Tibial nerve (tissue), 4 donors: Measurements from ENCODE around the gene PDE4A. TPM values are rescaled to one million over a fixed set of nuclear protein-coding genes. Genes with fewer than 3 reads are reported as not detected.
A peak's percentile ranks its signal among the peaks of the same experiment; 100 is the strongest.

ENCODE experiments used
- DNase-seq, 2 donors: peaks; one replicate each; pipeline ENCODE4 v3.0.0-alpha.2; 2019; ENCODE audit warnings: low spot score in 2 of 2
- H3K27ac ChIP-seq, 4 donors: fragments of 200-600 bp; sonication (generic) in 3 of 4; one replicate each; pipeline ENCODE4 v1.5.1; 2017 to 2019; ENCODE audit warnings: mild to moderate bottlenecking in 1 of 4
- H3K27me3 ChIP-seq, 2 donors: fragments of 200-600 bp; sonication (generic) in 1 of 2; one replicate each; pipeline versions ENCODE4 v1.5.1 to v1.6.0; 2017 to 2019
- H3K36me3 ChIP-seq, 3 donors: fragments of 200-600 bp; sonication (generic); one replicate each; pipeline ENCODE4 v1.5.1; 2018 to 2019
- H3K4me1 ChIP-seq, 4 donors: fragments of 200-600 bp; sonication (generic) in 3 of 4; one replicate each; pipeline ENCODE4 v1.5.1; 2017 to 2019
- H3K4me3 ChIP-seq, 4 donors: fragments of 200-600 bp; sonication (generic) in 3 of 4; one replicate each; pipeline ENCODE4 v1.5.1; 2017 to 2019; ENCODE audit warnings: mild to moderate bottlenecking in 1 of 4, moderate library complexity in 1 of 4
- H3K9me3 ChIP-seq, 4 donors: fragments of 200-600 bp; sonication (generic) in 3 of 4; one replicate each; pipeline ENCODE4 v1.5.1; 2017 to 2019
- EP300 ChIP-seq, 2 donors: sonication (generic); formaldehyde crosslinking; IDR thresholded peaks; one replicate each; pipeline ENCODE4 v1.6.1; 2017; ENCODE audit warnings: antibody characterized with exemption in 2 of 2, mild to moderate bottlenecking in 1 of 2
- POLR2A ChIP-seq, 2 donors: fragments of 450-650 bp; IDR thresholded peaks; one replicate each; pipeline ENCODE4 v1.6.1; 2017; ENCODE audit warnings: antibody characterized with exemption in 2 of 2, mild to moderate bottlenecking in 2 of 2, moderate library complexity in 2 of 2
- WGBS, 2 donors: methylation state at CpG; one replicate each; pipeline ENCODE4 v1.1.5; 2018; 5-methylcytosine and 5-hydroxymethylcytosine counted together
- total RNA-seq, 4 donors: library from RNA; depleted of rRNA; stranded (reverse); fragments of >200 nt; gene quantifications; one replicate each; pipeline ENCODE4 v1.1.0, GENCODE V29; 2016
- TF ChIP-seq, protein P1 (sequence below), 5 experiments: fragments of 200-600 bp in 3 of 5; fragments of 450-650 bp in 2 of 5; sonication (generic) in 3 of 5; IDR thresholded peaks; one replicate each; pipeline ENCODE4 v1.5.1; 2016 to 2019; ENCODE audit warnings: antibody characterized with exemption in 5 of 5, mild to moderate bottlenecking in 3 of 5, moderate library complexity in 2 of 5

The PDE4A gene
- total RNA-seq, 4 donors from 2014 or later = 8.7 to 12.7 (median 10.0) TPM

DNA sequence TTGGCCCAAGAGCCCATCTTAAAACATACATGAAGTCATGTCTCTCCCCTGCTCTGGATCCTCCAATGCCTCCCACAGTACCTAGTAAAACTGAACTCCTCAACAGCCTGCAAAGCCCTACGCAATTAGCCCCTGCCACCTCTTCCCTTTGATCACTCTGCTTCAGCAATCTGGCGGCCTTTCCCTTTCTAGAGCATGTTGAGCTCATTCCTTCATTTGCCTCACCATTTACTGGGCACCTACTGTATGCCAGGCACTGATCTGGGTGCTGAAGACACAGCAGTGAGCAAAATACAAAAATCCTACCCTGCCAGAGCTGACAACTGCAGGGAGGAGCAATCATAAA lies 79.9 kb downstream of the PDE4A start:
- DNase-seq = no peak
- Histone ChIP-seq H3K4me1 (peaks cover 0 to 55% (median 6%) of the 10 kb centered on the region in 4 donors), H3K36me3 (peaks cover 0 to 51% (median 0%) of the 10 kb centered on the region in 3 donors), H3K27me3 (no peaks in the 10 kb centered on the region), H3K4me3 (no peak overlapping the region), H3K9me3 (no peaks in the 10 kb centered on the region), H3K27ac (peak overlapping the region in 1 of 4 donors; percentile 31)
- TF ChIP-seq EP300 (IDR thresholded peaks at IDR 0.05) (no peak), POLR2A (IDR thresholded peaks at IDR 0.05) (no peak)
- TF ChIP-seq, protein P1, sequence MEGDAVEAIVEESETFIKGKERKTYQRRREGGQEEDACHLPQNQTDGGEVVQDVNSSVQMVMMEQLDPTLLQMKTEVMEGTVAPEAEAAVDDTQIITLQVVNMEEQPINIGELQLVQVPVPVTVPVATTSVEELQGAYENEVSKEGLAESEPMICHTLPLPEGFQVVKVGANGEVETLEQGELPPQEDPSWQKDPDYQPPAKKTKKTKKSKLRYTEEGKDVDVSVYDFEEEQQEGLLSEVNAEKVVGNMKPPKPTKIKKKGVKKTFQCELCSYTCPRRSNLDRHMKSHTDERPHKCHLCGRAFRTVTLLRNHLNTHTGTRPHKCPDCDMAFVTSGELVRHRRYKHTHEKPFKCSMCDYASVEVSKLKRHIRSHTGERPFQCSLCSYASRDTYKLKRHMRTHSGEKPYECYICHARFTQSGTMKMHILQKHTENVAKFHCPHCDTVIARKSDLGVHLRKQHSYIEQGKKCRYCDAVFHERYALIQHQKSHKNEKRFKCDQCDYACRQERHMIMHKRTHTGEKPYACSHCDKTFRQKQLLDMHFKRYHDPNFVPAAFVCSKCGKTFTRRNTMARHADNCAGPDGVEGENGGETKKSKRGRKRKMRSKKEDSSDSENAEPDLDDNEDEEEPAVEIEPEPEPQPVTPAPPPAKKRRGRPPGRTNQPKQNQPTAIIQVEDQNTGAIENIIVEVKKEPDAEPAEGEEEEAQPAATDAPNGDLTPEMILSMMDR (IDR thresholded peaks at IDR 0.05) = no peak
- 95 to 97% methylated on average over 2 of the region's 2 CpGs for WGBS, 2 donors

GRCh38 chr19:10501971-10502523 lies 81.7 kb downstream of the PDE4A start:
- H3K4me3 ChIP-seq = peak overlapping the region; percentile 82 to 100 (median 100)
- peaks cover 0 to 32% (median 0%) of the 10 kb centered on the region in 3 donors for H3K36me3 ChIP-seq
- peak overlapping the region; percentile 95 to 100 (median 98) for H3K27ac ChIP-seq
- no peaks in the 10 kb centered on the region for H3K27me3 ChIP-seq
- H3K9me3 ChIP-seq = no peaks in the 10 kb centered on the region
- DNase-seq = peak; percentile 53 to 55
- WGBS, 2 donors = 1 to 2% methylated on average over 30 to 35 of the region's 35 CpGs
- TF ChIP-seq EP300 (IDR thresholded peaks at IDR 0.05) (peak in 1 of 2 donors; percentile 40), POLR2A (IDR thresholded peaks at IDR 0.05) (no peak)
- H3K4me1 ChIP-seq = peaks cover 0 to 58% (median 6%) of the 10 kb centered on the region in 4 donors

GRCh38 chr19:10502524-10503001 lies 82.2 kb downstream of the PDE4A start:
- Histone ChIP-seq H3K36me3 (peaks cover 0 to 27% (median 0%) of the 10 kb centered on the region in 3 donors), H3K27me3 (no peaks in the 10 kb centered on the region), H3K9me3 (no peaks in the 10 kb centered on the region), H3K4me1 (peaks cover 0 to 53% (median 6%) of the 10 kb centered on the region in 4 donors), H3K4me3 (peak overlapping the region; percentile 82 to 100 (median 100)), H3K27ac (peak overlapping the region; percentile 95 to 100 (median 98))
- TF ChIP-seq, protein P1 (IDR thresholded peaks at IDR 0.05) = peak in 1 of 5 experiments; percentile 55
- TF ChIP-seq EP300 (IDR thresholded peaks at IDR 0.05) (peak in 1 of 2 donors; percentile 80), POLR2A (IDR thresholded peaks at IDR 0.05) (peak; percentile 22 to 65)
- DNase-seq = peak; percentile 88 to 90
- WGBS, 2 donors = 0% methylated on average over 1 to 64 of the region's 65 CpGs

DNA sequence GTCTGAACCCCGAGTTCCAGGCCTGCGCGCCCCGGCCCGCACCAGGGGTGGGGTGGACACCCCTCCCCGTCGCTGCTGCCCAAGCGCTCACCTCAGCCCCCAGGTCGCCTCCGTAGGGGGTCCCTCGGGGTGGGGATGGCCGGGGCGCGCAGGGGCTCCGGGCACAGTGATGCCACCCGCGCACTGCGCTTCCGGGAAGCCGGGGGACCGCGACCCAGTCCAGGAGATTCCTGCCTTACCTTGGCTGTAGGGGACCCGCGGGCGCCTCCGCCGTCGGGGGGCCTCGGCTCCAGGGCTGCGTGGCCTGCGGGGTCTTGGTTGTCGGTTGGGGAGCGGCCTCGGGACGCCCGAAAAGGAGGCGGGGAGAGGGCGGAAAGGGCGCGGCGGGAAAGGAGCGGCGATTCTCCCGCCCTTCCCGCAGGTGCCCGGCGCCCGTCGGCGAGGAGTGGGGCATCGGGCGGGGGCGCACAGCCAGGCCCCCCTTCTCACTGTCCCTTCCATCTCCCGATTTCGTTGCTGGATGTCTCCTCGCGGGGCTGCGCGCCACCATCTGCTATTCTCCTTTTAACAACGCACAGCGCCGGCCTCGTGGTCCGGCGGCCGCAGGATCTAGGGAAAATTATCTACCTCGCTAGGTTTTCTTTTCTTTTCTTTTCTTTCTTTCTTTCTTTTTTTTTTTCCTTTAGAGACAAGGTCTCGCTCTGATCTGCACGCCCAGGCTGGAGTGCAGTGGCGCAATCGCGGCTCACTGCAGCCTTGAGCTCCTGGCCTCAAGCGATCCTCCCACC lies 82.9 kb downstream of the PDE4A start, which contains the start of gene KEAP1:
KEAP1 (minus strand) TSS at position 355 of the 788 bp plus-strand sequence. CDS start 3,323 bp downstream, outside the sequence.
- TF ChIP-seq, protein P1 (IDR thresholded peaks at IDR 0.05) = no peak
- TF ChIP-seq EP300 (IDR thresholded peaks at IDR 0.05) (no peak), POLR2A (IDR thresholded peaks at IDR 0.05) (no peak)
- Histone ChIP-seq H3K4me1 (peaks cover 0 to 47% (median 6%) of the 10 kb centered on the region in 4 donors), H3K27me3 (no peaks in the 10 kb centered on the region), H3K27ac (peak within 1 kb of the TSS; percentile 95 to 100 (median 98)), H3K4me3 (peak within 1 kb of the TSS; percentile 82 to 100 (median 100)), H3K36me3 (peaks cover 0 to 21% (median 0%) of the 10 kb centered on the region in 3 donors), H3K9me3 (no peaks in the 10 kb centered on the region)
- WGBS, 2 donors = 8% methylated on average over 43 to 46 of the region's 73 CpGs
- DNase-seq = no peak

- DNase-seq = peak; percentile 64 to 81
- no peak overlapping the region for H3K4me3 ChIP-seq
- H3K27me3 ChIP-seq = peaks cover 0 to 24% of the 10 kb centered on the region in 2 donors
- H3K9me3 ChIP-seq = no peaks in the 10 kb centered on the region
- no peak for TF ChIP-seq POLR2A (IDR thresholded peaks at IDR 0.05)
- no peak for TF ChIP-seq EP300 (IDR thresholded peaks at IDR 0.05)
- TF ChIP-seq, protein P1 (IDR thresholded peaks at IDR 0.05) = peak; percentile 66 to 80 (median 72)
- H3K36me3 ChIP-seq = no peaks in the 10 kb centered on the region
- H3K27ac ChIP-seq = no peak overlapping the region
- 31 to 33% methylated on average over 17 of the region's 17 CpGs for WGBS, 2 donors
- H3K4me1 ChIP-seq = peaks cover 0 to 28% (median 9%) of the 10 kb centered on the region in 4 donors
These were observed 85.4 kb downstream of the PDE4A start for GRCh38 chr19:10505583-10506229.
